ENCODE results near the gene NACA2. TPM values are rescaled to one million over a fixed set of nuclear protein-coding genes. Genes with fewer than 3 reads are reported as not detected.
"Not testable (repeated sequence)": the region's sequence is repeated elsewhere in the genome, so short reads cannot be mapped to it uniquely, and the experiment has no call there.

The NACA2 gene
- total and polyA plus RNA-seq, 8 donors = 1.5 to 6.4 (median 2.3) TPM; not detected in 2

- no peaks in the 10 kb centered on the region for H3K36me3 ChIP-seq
- DNase-seq = no peak
- TF ChIP-seq, protein P1, sequence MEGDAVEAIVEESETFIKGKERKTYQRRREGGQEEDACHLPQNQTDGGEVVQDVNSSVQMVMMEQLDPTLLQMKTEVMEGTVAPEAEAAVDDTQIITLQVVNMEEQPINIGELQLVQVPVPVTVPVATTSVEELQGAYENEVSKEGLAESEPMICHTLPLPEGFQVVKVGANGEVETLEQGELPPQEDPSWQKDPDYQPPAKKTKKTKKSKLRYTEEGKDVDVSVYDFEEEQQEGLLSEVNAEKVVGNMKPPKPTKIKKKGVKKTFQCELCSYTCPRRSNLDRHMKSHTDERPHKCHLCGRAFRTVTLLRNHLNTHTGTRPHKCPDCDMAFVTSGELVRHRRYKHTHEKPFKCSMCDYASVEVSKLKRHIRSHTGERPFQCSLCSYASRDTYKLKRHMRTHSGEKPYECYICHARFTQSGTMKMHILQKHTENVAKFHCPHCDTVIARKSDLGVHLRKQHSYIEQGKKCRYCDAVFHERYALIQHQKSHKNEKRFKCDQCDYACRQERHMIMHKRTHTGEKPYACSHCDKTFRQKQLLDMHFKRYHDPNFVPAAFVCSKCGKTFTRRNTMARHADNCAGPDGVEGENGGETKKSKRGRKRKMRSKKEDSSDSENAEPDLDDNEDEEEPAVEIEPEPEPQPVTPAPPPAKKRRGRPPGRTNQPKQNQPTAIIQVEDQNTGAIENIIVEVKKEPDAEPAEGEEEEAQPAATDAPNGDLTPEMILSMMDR (IDR thresholded peaks at IDR 0.05) = no peak
- intact Hi-C loops (cut with DNase I) = no loop called here
- H3K9me3 ChIP-seq = no peaks in the 10 kb centered on the region
- no peak overlapping the region for H3K4me3 ChIP-seq
- H3K4me1 ChIP-seq = no peaks in the 10 kb centered on the region
- no peak overlapping the region for H3K27ac ChIP-seq
- peaks cover 3 to 15% of the 10 kb centered on the region in 2 donors for H3K27me3 ChIP-seq
- ATAC-seq = no peak
Observed at GRCh38 chr17:61589990-61590389, 1.0 kb downstream of the NACA2 start.

DNA sequence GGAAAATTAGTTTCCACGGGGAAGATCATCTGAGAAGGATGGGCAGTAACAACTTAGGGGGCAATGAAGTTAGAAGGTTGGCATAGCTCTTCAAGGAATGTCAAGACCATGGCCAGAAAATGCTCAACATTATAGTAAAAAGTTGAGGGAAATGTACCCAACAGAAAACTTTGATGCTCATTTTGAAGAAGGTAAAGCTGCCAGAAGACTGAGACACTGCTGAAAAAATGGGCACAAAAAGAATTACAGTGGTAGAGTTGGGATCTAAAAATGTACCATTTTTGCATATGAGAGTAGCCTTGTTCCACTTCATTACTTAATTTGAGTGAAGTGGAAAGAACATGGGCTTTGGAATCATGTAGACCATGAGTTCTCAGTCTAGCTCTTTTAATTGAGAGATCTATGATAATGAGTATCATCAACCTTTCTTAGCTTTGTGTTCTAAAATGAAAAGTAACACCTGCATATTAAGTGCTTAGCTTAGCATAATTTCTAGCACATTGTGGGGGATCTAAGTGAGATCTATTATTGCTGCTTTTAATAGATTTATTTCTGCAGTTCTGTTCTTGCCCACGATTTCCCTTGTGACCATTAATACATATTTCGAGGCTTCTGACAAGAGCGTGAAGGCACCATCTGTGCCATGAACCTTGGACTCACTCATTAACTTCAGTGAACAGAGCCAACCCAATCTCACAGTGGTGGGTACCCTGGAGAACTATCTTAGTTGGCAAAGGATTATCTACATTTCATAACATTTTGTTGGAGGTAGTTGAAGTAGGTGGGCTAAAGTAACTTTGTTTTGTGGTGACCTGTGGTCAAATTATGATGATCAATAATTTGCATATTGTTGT, 3.0 kb downstream of the NACA2 start:
- Histone ChIP-seq H3K4me1 (no peaks in the 10 kb centered on the region), H3K9me3 (no peaks in the 10 kb centered on the region), H3K27ac (no peak overlapping the region), H3K4me3 (no peak overlapping the region), H3K27me3 (peaks cover 0 to 12% of the 10 kb centered on the region in 2 donors), H3K36me3 (no peaks in the 10 kb centered on the region)
- DNase-seq (no peak), ATAC-seq (no peak)
- TF ChIP-seq, protein P1 (IDR thresholded peaks at IDR 0.05) = no peak
- intact Hi-C loops (cut with DNase I) = no loop called here

GRCh38 chr17:61587242-61587641, 3.8 kb downstream of the NACA2 start:
- TF ChIP-seq, protein P1 (IDR thresholded peaks at IDR 0.05) = no peak
- H3K9me3 ChIP-seq = no peaks in the 10 kb centered on the region
- DNase-seq (no peak), ATAC-seq (no peak)
- no peaks in the 10 kb centered on the region for H3K4me1 ChIP-seq
- intact Hi-C loops (cut with DNase I) = no loop called here
- H3K27me3 ChIP-seq = peaks cover 0 to 8% of the 10 kb centered on the region in 2 donors
- H3K27ac ChIP-seq = no peak overlapping the region
- H3K4me3 ChIP-seq = no peak overlapping the region
- no peaks in the 10 kb centered on the region for H3K36me3 ChIP-seq

DNA sequence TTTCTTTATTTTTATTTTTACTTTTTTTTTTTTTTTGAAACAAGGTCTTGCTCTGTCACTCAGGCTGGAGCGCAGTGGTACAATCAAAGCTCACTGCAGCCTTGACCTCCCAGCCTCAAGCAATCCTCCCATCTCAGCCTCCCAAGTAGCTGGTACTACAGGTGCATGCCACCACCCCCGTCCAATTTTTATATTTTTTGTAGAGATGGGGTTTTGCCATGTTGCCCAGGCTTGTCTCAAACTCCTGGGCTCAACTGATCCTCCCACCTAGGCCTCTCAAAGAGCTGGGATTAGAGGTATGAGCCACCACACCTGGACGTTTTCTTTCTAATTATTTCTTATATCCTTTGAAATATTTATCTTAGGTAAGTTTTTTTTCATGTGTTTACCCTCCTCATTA, 4.4 kb downstream of the NACA2 start:
- ATAC-seq; DNase-seq; H3K36me3 ChIP-seq; H3K9me3 ChIP-seq; H3K27ac ChIP-seq; H3K4me3 ChIP-seq; H3K4me1 ChIP-seq; H3K27me3 ChIP-seq; intact Hi-C loops (cut with DNase I): not testable (repeated sequence)

DNA sequence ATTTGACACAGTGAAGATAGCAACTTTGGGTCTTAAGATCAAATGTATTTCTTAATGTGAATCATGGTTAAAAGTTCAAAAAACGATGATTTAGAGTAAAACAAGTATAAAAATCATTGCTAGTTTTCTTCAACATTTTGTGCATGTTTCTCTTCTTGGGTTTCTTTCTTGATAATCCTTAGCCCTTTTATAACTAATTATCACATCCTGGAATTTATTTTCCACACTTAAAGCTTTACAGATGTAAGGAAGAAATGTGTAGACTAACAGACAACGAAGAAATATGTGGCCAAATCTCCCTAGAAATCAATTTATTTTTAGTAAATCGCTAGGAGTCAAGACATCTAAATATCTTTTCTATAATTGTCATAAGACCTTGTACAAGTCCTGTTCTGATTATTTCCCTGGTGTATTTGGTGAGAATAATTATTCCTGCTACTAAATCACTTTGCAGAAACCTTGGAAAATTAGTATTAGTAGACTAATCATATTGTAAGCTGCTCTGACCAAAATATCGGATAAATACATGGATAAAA, 4.9 kb downstream of the NACA2 start:
- DNase-seq (no peak), ATAC-seq (no peak)
- Histone ChIP-seq H3K4me1 (no peaks in the 10 kb centered on the region), H3K36me3 (no peaks in the 10 kb centered on the region), H3K27ac (no peak overlapping the region), H3K4me3 (no peak overlapping the region), H3K9me3 (no peaks in the 10 kb centered on the region), H3K27me3 (peaks cover 0 to 12% of the 10 kb centered on the region in 2 donors)
- intact Hi-C loops (cut with DNase I) = no loop called here
- TF ChIP-seq, protein P1 (IDR thresholded peaks at IDR 0.05) = no peak

Measured in left lung (tissue), 10 donors.